Epidermal melanocyte (primary cell): ENCODE results near the gene ZMYM2.
"Not testable (repeated sequence)": the region's sequence is repeated elsewhere in the genome, so short reads cannot be mapped to it uniquely, and the experiment has no call there.

ENCODE experiments used
- DNase-seq: peaks from one replicate; pipeline ENCODE4 v3.0.0; 2011; ENCODE audit warnings: low spot score; ENCODE audit not compliant: insufficient read length

ZMYM2 gene

DNA sequence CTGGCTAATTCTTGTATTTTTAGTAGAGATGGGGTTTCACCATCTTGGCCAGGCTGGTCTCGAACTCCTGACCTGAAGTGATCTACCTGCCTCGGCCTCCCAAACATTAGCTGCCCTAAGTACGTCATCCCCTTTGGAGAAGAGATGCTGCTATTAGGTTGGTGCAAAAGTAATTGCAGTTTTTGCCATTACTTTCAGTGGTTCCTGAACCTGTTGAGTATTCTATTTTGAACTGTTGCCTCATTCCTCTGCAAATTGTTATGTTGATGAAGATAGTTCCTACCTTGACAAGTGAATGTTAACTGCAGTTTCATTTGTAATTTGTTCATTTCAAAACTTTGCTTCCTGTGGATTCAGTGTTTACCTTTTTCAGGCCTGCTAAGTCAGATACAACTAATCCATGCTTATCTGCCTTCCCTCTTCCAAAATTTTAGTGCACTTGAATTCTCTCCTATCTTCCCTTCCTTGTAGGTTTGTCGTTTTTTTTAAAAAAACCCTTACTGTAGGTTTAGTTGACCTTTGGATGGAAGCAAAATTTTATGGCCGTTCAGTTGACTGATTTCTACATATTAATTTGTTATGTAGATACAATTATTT is 24.0 kb downstream of the ZMYM2 start:
- no peak for DNase-seq

DNA sequence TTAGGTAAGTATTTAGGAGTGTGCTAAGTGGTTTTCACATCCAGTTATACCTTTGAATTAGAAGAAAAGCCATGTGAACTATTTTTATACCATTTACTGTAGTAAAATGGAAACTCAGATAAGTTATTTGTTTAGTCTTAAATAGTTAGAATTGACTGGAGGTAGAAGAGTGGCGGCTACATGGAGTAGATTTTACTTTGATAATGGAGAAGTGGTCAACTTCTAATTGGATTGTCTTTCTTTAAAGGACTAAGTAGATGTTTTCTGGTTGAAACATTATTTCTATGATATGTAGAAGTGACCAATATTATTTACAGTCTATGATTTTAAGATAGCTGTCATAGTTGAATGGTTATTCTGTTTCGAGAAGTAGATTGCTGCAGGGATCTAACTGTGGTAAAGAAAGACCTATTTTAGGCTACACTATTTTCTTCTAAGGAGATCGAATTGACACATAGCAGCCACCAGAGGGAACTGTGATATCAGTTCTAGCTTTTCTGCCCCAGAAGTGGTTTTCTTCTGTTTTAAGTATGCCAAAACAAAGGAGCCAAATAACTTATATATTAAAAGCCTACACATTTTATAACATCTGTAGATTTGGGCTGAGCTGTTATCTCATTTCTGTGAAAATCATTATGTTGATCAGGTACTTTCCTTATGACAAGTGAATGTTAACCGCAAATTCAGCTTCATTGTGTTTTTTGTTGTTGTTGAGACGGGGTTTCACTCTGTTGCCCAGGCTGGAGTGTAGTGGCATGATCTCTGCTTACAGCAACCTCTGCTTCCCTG is 26.1 kb downstream of the ZMYM2 start:
- DNase-seq = peak; percentile 70

- no peak for DNase-seq
Measured at GRCh38 chr13:19985219-19985556, 26.7 kb downstream of the ZMYM2 start.

DNA sequence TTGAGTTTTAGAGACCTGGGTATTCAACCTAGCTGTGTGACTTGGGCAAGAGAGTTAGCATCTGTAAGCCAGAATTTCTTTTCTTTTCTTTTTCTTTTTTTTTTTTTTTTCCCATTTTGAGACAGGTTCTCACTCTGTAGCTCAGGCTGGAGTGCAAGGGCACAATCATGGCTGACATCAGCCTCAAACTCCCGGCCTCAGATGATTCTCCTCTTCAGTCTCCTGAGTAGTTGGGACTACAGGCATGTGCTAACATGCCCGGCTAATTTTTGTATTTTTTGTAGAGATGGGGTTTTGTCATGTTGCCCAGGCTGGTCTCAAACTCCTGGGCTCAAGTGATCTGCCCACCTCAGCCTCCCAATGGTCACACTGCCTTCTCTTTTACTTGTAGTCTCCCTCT is 33.0 kb downstream of the ZMYM2 start:
- no peak for DNase-seq

DNA sequence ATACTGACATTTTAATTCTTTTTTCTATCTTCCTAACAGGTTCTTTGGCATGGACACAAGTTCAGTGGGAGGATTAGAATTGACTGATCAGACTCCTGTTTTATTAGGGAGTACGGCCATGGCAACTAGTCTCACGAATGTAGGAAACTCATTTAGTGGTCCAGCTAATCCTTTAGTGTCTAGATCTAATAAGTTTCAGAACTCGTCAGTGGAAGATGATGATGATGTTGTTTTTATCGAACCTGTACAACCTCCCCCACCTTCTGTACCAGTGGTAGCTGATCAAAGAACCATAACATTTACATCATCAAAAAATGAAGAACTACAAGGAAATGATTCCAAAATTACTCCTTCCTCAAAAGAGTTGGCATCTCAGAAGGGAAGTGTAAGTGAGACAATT is 34.5 kb downstream of the ZMYM2 start:
- no peak for DNase-seq

DNA sequence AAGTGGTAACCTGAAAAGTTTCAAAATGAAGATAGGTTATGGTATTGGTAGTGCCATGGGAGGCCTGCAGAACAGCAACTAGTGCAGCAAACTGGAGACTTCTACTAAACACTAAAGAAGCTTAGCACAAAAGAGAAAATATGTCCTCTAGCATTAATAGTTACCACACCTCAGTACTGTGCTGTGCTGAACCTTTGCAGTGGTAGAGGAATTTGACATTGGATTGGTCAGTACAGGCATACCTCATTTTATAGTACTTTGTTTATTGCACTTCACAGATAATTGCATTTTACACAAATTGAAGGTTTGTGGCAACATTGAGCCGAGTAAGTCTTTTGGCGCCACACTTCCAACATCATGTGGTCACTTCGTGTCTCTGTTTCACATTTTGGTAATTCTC is 40.4 kb downstream of the ZMYM2 start:
- DNase-seq = no peak

DNA sequence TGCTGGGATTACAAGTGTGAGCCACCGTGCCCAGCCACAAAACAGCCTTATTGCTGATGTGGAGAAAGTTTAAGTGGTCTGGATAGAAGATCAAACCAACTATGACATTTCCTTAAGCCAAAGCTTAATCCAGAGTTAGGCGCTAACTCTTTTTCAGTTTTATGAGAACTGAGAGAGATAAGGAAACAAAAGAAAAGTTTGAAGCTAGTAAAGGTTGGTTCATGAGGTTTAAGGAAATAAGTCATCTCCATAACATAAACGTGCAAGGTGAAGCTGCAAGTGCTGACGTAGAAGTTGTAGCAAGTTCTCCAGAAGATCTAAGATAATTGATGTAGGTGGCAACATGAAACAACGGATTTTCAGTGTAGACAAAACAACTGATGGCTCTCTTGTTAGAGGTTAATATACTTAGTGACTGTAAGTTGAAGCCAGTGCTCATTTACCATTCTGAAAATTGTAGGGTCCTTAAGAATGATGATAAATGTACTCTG is 41.6 kb downstream of the ZMYM2 start:
- no peak for DNase-seq

DNA sequence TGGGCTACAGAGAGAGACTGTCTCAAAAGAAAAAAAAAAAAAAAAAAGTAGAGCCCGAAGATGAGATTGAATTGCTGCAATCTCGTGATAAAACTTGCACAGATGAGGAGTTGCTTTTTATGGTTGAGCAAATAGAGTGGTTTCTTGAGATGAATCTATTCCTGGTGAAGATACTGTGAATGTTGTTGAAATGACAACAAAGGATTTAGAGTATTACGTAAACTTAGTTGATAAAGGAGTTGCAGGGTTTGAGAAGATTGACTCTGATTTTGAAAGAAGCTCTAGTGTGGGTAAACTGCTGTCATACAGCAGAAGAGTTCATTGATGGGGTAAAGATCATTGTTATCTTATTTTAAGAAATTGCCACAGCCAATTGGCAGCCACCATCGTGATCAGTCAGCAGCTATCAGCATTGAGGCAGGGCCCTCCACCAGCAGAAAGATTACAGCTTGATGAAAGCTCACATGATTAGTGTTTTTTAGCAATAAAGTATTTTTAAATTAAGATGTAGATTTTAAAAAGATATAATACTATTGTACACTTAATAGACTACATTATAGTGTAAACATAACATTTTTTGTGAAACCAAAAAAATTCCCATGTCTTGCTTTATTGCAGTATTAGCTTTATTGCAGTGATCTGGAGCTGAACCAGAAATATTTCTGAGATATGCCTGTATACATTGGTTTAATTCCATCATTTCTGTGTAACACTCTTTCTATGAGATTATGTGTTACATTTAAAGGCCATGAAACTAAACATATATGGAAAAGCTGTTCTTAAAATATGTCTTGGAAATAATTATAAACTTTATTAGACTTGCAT is 43.1 kb downstream of the ZMYM2 start:
- DNase-seq = no peak

- no peak for DNase-seq
Measured at GRCh38 chr13:20002787-20003186, 44.3 kb downstream of the ZMYM2 start.

DNA sequence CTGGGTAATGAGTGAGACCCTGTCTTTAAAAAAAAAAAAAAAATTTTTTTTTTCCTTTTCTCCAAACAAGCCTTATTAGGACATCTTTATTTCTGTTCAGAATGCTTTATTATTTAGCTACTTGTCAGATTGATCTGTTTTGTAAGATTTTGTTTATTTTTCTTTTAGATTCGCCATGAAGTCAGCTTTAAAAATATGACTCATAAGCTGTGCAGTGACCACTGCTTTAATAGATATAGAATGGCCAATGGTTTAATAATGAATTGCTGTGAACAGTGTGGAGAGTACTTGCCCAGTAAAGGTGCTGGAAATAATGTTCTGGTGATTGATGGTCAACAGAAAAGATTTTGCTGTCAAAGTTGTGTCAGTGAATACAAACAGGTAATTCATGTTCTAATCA is 47.7 kb downstream of the ZMYM2 start:
- DNase-seq = no peak

GRCh38 chr13:20015763-20016162 is 57.2 kb downstream of the ZMYM2 start:
- no peak for DNase-seq

GRCh38 chr13:20016649-20017364 is 58.3 kb downstream of the ZMYM2 start:
- DNase-seq = no peak

- no peak for DNase-seq
Measured at GRCh38 chr13:20017365-20017711, 58.8 kb downstream of the ZMYM2 start.

GRCh38 chr13:20019043-20019442 is 60.5 kb downstream of the ZMYM2 start:
- no peak for DNase-seq

DNA sequence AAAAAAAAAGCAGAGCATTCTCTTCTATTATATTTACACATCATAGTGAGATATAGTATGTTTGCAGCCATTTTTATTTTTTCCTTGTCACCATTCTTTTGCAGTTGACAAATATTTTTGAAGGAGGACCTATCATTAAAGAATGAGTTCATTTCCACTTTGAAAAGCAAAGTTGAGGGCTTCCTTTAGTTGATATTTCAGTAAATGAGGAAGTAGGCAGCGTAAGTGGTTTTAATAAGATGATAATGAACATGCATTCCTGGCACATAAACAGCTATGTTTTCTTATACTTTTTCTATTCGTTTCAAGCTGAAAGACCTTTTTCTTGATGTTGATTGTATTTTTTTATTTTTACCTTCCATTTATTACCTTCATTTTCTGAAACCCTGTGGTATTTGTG is 66.2 kb downstream of the ZMYM2 start:
- DNase-seq = no peak

GRCh38 chr13:20028953-20029352 is 70.4 kb downstream of the ZMYM2 start:
- no peak for DNase-seq

DNA sequence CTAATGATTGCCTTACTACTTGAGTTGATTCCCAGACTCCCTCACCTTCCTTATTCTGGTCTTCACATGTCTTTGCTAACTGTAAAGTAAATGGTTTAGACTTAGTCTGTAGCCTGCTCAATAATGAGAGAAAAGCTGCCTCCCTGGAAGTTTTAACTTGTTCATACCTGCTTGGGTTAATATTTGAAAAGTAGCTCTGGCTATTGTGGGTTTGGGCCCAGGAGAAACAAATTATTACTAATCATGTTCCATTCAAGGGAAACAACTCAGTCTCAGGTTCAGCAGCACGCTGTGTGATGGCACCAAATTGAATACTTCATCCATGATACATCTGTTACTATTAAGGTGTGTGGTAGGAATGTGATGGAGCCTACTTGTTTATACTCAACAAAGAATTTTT is 75.0 kb downstream of the ZMYM2 start:
- DNase-seq = no peak

DNA sequence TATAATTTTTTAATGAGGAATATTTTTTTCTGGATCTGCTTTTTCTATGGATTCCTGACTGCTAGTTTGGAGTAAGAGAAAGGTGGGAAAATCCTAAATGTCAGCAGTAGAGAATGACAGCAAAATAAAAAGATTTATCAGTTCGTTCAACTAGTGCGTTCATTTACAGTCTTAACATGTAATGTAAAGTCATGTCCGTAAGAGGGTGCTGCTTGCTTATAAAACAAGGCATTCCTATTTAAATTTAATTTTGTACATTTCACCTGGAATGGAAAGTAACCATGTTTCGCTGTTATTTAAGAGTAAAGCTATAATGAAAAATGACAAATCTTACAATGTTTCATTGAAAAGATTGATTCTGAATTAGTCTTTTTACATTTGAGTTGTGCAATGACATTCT is 76.6 kb downstream of the ZMYM2 start:
- no peak for DNase-seq

- DNase-seq = no peak
Measured at GRCh38 chr13:20037908-20038307, 79.4 kb downstream of the ZMYM2 start.

GRCh38 chr13:20042603-20043002 is 84.1 kb downstream of the ZMYM2 start:
- not testable (repeated sequence) for DNase-seq

DNA sequence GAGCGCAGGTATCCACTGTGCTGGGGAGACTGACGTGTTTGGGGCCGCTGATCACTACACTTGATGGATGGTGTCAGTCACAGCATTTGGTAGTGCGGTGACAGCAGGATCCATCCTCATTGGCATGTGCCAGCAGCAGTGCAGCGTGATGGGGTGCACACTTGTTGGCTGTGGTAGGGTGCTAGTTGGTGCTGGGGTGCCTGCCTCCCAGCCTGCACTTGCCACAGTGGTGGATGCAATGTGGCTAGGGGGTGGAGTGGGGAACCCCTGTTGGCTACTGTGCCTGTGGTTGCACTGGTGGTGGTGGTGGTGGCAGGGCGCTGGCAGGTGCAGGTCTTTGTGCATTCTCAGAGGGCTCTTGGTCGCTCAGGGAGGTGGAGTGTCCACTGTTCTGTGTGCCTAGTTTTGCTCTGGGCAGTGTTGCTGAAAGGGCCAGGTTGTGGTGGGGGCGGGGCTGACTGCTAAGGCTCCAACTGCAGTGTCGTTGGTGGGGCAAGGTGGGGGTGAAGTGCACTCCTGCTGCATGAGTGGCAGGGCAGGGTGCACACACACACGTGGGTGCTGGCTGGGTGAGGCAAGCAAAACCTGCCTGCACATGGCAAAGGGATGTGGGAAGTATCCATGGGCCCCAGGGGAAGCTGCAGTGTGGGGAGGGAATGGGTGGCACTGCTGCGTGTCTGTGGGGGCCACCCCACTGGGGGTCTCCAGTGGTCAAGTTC is 84.8 kb downstream of the ZMYM2 start:
- no peak for DNase-seq
